ENCODE results near the gene FGGY.

DNA sequence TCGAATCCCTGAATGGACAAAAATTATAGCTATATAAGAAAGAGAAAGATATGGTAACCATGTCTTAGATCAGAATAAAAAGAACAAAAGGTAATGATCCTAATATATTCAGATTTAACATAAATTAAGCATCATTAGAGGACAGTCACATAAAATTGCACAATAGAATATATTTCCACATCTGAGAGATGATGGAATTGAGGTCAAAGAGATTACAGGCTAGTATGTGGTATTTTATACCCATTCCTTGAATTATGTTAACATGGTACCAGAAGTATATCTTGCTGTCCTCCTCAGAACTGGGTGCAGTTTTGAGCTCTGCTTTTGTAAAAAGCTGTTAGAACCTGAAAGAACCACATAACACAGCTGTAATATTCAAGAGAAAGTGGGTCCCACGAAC is 272.3 kb downstream of the FGGY start:
- TF ChIP-seq, protein P1, sequence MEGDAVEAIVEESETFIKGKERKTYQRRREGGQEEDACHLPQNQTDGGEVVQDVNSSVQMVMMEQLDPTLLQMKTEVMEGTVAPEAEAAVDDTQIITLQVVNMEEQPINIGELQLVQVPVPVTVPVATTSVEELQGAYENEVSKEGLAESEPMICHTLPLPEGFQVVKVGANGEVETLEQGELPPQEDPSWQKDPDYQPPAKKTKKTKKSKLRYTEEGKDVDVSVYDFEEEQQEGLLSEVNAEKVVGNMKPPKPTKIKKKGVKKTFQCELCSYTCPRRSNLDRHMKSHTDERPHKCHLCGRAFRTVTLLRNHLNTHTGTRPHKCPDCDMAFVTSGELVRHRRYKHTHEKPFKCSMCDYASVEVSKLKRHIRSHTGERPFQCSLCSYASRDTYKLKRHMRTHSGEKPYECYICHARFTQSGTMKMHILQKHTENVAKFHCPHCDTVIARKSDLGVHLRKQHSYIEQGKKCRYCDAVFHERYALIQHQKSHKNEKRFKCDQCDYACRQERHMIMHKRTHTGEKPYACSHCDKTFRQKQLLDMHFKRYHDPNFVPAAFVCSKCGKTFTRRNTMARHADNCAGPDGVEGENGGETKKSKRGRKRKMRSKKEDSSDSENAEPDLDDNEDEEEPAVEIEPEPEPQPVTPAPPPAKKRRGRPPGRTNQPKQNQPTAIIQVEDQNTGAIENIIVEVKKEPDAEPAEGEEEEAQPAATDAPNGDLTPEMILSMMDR (IDR thresholded peaks at IDR 0.05) = no peak
- no peak for TF ChIP-seq POLR2A (IDR thresholded peaks at IDR 0.05)

Data from uterus (tissue), 2 donors.